Measurements from ENCODE around the gene G3BP2.

G3BP2 gene

DNA sequence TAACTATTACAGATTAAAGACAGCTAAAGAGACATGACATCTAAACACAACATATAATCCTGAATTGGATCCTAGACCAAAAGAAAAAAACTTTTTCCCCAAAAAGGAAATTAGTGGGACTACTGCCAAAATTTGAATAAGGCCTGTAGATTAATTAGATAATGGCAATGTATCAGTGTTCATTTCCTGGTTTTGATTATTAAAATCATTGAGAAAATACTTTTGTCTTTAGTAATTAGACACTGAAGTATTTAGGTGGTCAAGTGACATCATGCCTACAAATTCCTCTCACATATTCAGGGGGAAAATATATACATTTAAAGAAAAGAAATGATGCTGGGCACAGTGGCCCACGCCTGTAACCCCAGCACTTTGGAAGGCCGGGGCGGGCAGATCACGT lies 40.8 kb upstream of the G3BP2 start:
- no peak overlapping the region for H3K4me3 ChIP-seq (ENCODE audit: low read length)
- TF ChIP-seq, protein P1, sequence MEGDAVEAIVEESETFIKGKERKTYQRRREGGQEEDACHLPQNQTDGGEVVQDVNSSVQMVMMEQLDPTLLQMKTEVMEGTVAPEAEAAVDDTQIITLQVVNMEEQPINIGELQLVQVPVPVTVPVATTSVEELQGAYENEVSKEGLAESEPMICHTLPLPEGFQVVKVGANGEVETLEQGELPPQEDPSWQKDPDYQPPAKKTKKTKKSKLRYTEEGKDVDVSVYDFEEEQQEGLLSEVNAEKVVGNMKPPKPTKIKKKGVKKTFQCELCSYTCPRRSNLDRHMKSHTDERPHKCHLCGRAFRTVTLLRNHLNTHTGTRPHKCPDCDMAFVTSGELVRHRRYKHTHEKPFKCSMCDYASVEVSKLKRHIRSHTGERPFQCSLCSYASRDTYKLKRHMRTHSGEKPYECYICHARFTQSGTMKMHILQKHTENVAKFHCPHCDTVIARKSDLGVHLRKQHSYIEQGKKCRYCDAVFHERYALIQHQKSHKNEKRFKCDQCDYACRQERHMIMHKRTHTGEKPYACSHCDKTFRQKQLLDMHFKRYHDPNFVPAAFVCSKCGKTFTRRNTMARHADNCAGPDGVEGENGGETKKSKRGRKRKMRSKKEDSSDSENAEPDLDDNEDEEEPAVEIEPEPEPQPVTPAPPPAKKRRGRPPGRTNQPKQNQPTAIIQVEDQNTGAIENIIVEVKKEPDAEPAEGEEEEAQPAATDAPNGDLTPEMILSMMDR (IDR thresholded peaks at IDR 0.05; ENCODE audit: insufficient read depth, low read depth, low read length, missing control alignments) = no peak
- no peak for DNase-seq (ENCODE audit: low read depth)

DNA sequence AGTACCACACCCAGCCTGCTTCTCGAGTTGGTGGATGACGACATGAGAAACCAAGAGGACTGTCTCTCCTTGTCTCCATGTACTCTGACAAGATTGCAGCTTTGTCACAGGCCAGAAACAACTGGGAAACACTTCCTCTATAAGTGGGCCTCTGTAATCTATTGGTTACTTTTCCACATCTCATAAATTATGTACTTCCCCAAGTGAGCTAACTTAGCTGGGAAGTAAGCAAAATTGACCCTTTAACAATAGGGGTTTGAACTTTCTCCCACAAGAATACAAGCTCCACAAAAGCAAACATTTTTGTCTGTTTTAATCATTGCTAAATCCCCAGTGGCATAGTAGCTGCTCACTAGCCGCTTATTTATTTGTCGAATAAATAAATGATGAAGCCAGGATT lies 37.0 kb upstream of the G3BP2 start:
- no peak for DNase-seq (ENCODE audit: low read depth)
- no peak overlapping the region for H3K4me3 ChIP-seq (ENCODE audit: low read length)
- TF ChIP-seq, protein P1 (IDR thresholded peaks at IDR 0.05; ENCODE audit: insufficient read depth, low read depth, low read length, missing control alignments) = no peak

DNA sequence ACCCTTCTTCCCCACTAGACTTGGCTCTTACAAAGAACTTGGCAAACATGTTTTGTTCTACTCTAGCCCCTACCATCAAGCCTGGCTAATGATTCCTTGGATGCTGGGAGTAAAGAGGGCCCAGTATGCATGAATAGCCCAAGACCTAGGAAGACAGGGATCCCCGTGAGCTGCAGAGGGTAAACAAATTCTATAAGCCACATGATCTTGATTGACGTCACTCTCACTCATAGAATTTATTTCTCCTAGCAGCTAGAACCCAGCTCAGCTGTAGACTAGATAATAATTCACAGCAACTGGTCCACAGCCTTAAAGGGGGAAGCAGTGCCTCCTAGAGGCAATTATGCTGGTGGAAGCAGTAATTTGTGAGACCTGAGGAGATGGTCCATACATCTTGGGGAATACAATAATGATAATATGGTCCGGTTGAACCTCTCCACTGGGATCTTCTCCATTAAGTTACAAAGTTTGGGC lies 35.0 kb upstream of the G3BP2 start:
- TF ChIP-seq, protein P1 (IDR thresholded peaks at IDR 0.05; ENCODE audit: insufficient read depth, low read depth, low read length, missing control alignments) = no peak
- DNase-seq (ENCODE audit: low read depth) = no peak
- no peak overlapping the region for H3K4me3 ChIP-seq (ENCODE audit: low read length)

DNA sequence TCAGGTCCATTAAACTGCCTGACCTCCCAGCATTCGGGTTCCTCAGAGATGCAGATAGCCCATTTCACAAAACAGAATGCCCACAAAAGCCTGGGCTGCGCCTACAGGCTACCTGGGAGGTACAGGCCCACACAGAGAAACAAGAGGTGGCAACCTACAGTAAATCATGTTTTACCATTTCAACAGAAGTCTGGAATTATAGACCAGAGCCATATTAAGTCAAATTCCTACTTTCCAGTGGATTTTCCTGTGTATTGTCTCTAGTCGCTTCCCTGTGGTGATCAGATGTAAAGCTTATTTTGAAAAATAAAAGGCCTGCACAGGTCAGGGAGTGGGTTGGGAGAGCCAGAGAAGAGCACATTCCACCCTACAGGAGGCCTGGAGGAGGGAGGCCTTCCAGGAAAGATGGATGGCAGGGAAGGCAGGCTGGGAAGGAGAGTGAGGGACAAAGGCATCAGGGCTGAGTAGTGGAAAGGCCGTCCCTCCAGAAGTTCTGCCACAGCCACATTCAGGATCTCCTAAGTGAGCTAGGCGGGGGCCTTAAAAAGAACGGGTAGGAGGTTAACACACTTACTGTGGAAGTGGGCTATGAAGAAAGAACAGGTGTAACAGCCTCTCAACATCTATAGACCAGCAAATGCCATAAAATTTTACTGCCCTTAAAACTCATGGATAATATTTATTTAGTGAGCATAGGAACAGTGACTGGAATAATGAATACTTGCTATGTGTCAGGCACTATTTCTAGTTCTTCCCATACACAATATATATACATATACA lies 32.2 kb upstream of the G3BP2 start:
- H3K4me3 ChIP-seq (ENCODE audit: low read length) = no peak overlapping the region
- TF ChIP-seq, protein P1 (IDR thresholded peaks at IDR 0.05; ENCODE audit: insufficient read depth, low read depth, low read length, missing control alignments) = no peak
- DNase-seq (ENCODE audit: low read depth) = no peak

DNA sequence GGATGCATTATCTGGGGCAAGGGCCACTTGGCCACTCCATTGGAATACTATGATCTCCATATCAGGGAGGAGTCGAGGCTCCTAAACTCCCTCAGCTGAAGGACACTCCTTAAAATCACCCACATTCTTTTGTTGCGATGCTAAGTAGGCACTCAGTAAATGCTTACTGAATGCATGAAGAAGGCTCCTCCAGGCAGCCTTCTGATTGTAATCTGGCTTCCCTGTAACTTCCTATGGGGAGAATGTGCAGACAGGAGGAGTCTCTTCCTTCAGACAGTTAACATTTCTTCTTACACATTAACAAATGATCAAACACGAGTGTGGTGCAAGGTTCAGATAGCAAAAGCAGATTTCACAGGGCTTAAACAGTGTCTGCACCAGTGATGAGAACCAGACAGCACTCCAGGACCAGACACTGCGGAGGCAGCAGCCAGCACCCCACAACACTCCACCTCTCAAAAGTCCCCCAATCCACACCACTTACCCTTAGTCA lies 29.8 kb upstream of the G3BP2 start:
- TF ChIP-seq, protein P1 (IDR thresholded peaks at IDR 0.05; ENCODE audit: insufficient read depth, low read depth, low read length, missing control alignments) = no peak
- H3K4me3 ChIP-seq (ENCODE audit: low read length) = no peak overlapping the region
- no peak for DNase-seq (ENCODE audit: low read depth)

DNA sequence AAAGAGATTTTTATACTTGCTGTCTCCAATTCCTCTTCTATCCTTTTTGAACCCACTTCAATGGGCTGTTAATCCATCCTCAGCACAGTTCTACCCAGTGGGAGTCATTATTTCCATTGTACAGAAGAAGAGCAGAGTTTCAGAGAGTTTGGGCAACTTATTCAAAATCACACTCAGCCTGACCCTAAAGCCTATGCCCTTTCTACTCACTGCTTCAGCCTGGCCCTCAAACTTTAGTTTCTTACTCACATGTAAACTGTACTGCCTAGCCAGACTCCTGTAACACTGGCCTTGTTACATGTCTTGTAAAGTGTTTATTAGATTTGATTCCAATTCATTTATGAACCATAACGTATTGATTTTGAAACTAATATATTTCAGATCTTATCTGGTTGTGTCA lies 26.1 kb upstream of the G3BP2 start:
- no peak for DNase-seq (ENCODE audit: low read depth)
- TF ChIP-seq, protein P1 (IDR thresholded peaks at IDR 0.05; ENCODE audit: insufficient read depth, low read depth, low read length, missing control alignments) = no peak
- H3K4me3 ChIP-seq (ENCODE audit: low read length) = no peak overlapping the region

DNA sequence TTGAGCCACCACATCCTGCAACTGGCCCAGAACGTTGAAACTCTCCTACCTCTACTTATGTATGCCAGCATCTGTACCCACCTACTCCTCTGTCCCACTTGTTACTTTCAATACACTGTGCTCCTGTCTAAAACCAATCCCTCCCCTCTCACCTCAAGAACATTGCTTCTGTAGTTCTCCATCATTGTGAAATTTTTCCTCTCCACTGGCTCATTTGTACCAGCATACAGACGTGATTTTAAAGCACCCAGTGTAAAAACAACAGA lies 25.7 kb upstream of the G3BP2 start:
- no peak for DNase-seq (ENCODE audit: low read depth)
- TF ChIP-seq, protein P1 (IDR thresholded peaks at IDR 0.05; ENCODE audit: insufficient read depth, low read depth, low read length, missing control alignments) = no peak
- H3K4me3 ChIP-seq (ENCODE audit: low read length) = no peak overlapping the region
